Stimulated activated CD8-positive, alpha-beta memory T cell treated with anti-CD3 and anti-CD28 coated beads, Interleukin-15, amount 100 ng/mL, for 4 hours (primary cell): ENCODE measurements around the gene KDM1A.
"Not testable (repeated sequence)": the region's sequence is repeated elsewhere in the genome, so short reads cannot be mapped to it uniquely, and the experiment has no call there.

ENCODE experiments used
- DNase-seq, 2 donors: peaks; one replicate each; pipeline ENCODE4 v3.0.0-alpha.2; 2020; ENCODE audit warnings: low read depth in 2 of 2

KDM1A gene

DNA sequence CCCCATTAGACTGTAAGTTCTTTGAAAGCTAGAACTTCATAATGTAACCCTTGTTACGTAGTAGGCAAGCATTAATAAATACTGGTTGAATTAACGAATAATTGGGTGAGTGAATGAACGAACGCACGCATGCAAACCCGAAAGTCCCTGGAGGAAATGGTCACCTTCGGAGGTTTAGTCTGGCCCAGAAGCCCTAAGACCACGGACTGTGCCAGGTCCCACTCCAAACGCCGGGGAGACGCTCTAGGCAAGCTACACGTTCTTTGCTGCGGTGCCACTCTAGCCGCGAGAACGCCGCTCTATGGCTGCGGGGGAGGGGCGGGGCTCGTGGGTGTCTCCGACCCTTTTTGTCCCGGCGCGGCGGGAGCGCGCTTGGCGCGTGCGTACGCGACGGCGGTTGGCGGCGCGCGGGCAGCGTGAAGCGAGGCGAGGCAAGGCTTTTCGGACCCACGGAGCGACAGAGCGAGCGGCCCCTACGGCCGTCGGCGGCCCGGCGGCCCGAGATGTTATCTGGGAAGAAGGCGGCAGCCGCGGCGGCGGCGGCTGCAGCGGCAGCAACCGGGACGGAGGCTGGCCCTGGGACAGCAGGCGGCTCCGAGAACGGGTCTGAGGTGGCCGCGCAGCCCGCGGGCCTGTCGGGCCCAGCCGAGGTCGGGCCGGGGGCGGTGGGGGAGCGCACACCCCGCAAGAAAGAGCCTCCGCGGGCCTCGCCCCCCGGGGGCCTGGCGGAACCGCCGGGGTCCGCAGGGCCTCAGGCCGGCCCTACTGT lies at the start of gene KDM1A:
TSS of gene KDM1A (plus strand) at position 375 of the 769 bp plus-strand sequence. CDS start at position 504, 129 bp downstream.
- peak; percentile 90 to 93 for DNase-seq

DNA sequence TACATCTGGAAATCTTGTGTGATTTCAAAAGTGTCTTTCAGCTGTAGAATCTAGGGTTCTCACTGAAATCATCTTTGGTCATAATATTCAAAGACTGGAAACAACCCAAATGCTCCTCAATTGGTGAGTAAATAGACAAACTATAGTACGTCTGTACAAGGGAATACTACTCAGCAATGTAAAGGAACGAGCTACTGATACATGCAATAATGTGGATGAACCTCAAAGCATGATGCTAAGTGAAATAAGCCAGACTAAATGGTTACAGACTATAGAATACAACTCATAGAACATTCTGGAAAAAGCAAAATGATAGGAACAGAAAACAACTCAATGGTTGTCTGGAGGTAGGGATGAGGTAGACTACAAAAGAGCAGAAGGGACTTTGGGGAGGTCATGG lies 49.2 kb upstream of the KDM1A start:
- no peak for DNase-seq

DNA sequence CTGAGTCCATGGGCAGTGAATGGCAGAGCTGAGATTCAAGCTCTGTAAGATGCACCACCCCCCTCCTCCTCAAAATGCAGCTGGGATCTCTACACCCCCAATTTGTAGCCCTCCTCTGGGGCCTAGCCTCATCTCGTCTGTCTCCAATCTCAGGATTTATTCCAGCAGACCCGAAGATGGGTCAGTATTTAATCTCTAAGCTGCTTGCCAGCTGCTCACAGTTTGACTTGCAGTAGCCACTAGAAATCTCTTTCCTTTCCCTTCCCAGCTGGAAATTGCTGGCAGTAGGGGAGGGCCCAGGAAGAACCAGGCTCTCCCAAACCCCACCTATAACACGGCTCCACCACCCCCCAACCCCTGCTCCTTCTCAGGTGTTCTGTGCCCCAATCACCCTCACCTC lies 48.1 kb upstream of the KDM1A start:
- DNase-seq, result no peak

DNA sequence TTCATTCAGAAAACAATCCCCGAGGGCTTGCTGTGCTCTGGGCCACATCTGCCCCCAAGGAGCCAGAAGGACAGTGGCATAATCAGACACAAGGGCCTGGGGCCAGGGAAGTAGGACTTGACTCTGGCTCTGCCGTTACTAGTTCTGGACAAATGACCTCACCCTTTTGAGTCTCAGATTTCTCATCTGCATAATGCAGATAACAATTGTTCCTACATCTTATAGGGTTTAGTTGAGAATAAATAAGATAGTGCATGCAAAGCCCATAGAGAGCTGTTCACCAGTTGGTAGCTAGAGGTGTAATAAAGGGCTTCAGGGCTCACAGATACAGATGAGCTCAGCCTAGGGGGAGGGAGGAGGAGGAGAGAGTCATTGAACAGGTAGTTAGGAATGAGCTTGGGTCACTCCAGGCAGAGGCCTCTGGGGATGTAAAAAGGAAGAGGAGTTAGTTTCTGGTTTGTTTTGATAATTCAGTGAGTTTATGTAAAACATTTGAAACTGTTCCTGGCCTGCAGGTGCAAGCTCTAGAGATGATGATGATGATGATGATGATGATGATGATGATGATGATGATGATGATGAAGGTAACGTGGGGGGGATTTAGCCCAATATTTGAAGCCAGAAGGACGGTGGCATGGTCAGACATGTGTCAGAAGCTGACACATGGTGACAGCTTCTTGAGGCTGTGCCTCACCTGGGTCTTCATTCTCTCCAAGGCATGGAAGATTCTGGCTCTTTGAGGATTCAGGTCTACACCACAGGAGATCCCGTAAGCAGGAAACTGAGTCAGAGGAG lies 47.5 kb upstream of the KDM1A start:
- no peak for DNase-seq

DNA sequence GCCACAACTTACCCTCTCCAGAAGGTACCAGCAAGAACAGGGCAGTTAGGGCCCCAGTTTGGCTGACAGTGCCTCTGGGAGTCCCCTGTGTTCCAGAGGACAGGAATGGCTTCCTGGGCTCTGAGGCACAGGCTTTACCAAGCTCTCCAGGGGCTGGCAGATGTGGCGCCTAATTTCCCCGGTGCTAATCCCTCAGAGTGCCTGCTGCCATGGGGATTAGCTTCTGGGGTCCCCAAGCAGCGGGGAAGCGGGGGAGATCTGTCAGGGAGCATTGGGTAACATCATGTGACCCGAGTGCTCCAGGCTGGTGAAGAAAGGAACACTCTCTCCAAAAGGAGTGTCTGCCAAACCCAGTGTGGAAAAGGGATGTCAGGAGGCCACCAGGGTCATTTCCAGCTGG lies 46.5 kb upstream of the KDM1A start, which contains the start of gene LACTBL1:
TSS of gene LACTBL1 (minus strand) at position 107 of the 400 bp plus-strand sequence. CDS start 550 bp downstream, outside the sequence.
- DNase-seq, result no peak

DNA sequence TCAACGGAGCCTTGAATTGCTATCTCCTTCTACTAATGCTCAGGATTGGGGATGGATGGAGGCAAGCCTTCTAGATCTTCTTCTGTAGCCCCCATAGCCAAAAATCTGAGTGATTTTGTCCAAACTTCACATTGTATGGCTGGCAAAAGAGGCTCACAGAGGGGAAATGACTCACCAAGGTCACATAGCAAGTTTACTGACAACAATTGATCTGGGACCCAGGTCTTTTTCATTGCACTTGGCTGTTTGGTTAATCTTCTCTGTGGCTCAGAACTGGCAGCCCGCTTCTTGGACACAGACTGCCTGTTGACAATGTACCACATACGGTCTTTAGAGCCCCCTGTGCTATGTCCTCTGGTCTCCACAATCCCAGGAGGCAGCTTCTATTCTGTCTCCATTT lies 43.6 kb upstream of the KDM1A start:
- no peak for DNase-seq

DNA sequence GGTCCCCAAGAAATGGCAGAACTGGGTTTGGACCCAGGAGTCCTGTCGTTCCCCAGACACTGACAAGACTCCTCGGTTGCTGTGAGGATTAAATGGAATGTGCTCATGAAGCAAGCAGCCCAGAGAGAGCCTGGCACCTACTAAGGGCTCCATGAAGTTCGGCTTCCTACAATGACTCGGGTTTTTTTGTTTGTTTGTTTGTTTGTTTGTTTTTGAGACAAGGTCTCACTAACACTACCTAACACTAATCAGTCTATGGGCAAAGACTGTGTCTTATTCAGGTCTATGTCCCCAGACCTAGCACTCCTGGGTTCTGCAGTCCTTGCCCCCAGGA lies 43.2 kb upstream of the KDM1A start:
- no peak for DNase-seq

DNA sequence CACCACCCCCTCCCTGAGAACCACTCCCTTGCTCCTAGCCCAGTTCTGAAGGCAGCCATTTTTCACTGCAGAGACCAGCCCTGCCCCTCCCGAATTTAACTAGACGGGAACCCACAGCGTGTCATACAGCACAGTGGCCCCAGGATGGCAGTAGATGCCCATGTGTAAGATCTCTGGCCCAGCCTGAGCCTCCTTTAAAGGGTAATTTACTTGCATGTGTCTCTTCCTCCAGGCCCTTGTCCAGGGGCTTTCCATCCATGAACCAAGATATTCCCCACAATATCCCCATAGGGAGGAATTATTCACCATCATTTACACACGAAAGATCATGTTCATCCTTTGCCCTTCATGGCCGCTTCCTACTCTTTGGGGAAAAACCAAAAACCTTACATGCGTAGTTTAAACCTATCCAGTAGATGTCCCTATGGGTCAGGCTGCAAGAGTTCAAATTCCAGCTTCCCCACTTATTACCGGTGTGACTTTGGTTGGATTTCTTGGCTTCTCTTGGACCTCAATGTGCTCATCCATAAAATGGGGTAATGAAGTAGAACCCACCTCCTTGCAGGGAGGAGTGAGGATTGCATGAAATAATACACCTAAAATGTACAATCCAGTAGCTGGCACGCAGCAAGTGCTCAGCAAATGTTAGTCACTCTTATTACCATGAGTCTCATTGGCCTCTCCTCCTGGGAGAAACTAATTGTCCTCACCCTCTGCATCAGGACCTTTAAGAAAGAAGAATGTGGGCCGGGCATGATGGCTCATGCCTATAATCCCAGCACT lies 42.6 kb upstream of the KDM1A start:
- DNase-seq, result peak in 1 of 2 donors; percentile 1

DNA sequence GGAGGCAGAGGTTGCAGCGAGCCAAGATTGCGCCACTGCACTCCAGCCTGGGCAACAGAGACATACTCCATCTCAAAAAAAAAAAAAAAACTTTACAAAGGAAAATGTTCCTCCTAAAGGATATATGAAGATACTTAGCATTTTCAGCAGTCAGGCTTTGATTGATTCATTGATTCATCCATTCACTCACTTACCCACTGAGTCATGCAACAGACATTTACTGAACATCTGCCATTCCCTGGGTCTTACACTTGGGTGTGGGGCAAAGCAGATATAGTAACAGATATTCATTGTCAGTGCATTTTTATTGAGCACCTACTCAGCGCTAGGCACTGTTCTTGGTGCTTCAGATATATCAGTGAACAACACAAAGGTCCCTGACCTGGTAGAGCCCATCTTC lies 41.0 kb upstream of the KDM1A start:
- no peak for DNase-seq

DNA sequence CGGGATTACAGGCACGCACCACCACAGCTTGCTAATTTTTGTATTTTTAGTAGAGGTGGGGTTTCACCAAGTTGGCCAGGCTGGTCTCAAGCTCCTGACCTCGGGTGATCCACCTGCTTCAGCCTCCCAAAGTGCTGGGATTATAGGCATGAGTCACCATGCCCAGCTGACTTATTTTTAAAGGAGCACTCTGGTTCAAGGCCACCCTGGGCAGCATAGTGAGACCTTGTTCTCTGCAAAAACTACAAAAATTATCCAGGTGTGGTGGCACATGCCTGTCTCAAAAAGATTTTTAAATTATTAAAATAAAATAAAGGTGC lies 38.8 kb upstream of the KDM1A start:
- DNase-seq, result not testable (repeated sequence)

DNA sequence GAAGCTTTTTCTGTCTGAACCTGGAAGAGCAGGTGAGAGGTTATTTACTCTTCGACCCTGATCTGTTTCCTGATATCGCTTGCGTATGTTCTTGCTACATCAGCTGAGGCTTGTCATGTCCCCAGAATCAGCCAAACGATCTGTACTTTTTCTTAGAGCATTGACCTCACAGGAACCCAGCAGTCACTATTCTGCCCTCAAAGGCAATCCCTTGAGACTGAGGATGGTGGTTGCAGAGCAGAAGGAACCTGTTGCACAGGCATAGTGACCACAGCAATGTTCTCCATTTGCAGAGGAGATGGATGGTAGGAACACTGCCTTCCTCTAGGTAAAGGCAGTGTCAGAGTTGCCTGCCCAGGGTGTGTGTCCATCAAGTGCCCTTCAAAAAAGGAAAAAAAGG lies 35.3 kb upstream of the KDM1A start:
- no peak for DNase-seq

DNA sequence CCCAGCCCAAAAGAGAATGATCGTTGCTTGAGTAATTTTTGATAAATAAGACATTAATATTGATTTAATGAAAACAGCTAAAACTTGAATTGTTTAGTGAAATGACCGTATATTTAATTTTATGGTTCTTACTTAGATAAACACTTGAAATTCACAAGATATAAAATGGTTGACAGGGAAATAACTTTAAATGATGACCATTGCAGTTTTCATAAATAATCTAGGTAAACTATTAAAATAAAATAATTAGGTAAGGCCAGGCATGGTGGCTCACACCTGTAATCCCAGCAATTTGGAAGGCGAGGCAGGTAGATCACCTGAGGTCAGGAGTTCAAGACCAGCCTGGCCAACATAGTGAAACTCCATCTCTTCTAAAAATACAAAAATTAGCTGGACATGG lies 26.9 kb upstream of the KDM1A start:
- not testable (repeated sequence) for DNase-seq

DNA sequence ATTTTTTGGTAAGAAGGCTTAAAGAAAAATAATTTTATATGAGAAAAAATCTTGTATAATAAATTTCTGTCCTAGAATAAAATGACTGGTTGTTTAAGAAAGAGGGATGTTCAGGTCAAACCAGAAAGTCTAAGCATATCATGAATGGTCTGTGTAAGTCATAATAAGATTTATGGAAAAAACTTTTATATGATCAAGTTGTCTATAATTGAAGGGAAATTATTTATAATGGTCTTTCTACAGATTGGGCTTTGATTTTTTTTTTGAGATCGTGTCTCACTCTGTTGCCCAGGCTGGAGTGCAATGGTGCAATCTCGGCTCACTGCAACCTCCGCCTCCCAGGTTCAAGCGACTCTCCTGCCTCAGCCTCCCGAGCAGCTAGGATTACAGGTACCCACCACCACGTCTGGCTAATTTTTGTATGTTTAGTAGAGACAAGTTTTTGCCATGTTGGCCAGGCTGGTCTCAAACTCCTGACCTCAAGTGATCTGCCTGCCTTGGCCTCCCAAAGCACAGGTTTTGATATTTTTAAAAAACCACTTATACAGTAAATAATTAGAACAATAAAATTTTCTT lies 26.0 kb upstream of the KDM1A start:
- DNase-seq, result not testable (repeated sequence)

DNA sequence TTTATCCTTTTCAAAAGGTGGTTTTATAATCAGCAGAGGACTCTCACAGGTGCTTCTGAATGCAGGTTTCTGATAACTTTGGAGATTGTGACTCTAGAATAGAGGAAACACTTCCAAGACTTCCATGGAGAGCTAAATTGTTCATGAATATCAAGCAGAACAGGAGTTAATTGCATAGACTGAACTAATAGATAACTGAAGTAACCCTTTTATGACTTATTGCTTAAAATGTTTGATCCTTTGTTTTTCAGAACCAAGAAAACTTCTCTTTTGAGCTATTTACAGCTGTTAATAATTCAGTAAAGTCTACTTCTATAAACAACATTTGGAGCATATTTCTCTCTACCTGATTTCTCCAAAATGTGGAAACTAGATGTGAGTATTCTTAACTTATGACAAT lies 23.5 kb upstream of the KDM1A start:
- DNase-seq, result no peak

DNA sequence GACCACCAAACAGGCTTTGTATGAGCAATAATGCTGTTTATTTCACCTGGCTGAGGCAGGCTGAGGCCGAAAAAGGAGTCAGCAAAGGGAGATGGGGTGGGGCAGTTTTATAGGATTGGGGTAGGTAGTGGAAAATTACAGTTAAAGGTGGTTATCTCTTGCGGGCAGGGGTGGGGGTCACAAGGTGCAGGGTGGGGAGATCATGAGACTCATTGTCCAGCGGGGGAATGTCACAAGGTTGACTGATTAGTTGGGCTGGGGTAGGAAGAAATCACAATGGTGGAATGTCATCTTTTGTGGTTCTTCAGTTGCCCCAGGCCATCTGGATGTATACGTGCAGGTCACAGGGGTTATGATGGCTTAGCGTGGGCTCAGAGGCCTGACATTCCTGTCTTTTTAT lies 21.7 kb upstream of the KDM1A start:
- DNase-seq, result not testable (repeated sequence)

DNA sequence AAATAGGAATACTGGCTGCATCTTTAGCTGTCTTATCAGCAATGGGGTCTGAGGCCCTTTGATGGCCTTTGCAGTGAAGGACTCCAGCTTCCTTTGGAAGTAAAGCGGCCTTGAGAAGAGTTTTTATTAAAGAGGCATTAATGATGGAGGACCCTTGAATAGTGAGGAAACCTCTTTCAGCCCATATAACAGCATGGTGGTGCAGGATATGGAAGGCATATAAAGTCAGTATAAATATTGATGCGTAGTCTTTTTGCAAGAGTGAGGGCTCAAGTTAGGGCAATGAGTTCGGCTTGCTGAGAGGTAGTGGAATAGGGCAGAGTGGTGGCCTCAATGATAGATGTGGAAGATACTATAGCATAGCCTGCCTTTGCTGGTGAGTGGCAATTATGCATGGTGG lies 19.1 kb upstream of the KDM1A start:
- DNase-seq, result not testable (repeated sequence)

DNA sequence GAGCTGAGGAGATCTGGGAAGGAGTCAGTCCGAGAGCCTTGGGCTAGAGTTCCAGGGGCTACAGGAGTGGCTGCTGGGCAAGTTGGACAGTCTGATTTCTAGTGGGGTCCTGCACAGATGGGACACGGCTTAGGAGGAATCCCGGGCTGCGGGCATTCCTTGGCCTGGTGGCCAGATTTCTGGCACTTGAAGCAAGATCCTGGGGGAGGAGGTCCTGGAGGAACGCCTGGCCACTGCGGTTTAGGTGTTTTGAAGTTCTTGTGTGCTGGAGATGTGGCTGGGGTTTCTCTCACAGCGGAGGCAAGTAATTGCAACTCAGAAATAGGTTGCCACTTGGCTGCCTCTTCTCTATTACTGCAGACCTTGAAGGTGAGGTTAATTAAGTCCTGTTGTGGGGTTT lies 17.1 kb upstream of the KDM1A start:
- not testable (repeated sequence) for DNase-seq

DNA sequence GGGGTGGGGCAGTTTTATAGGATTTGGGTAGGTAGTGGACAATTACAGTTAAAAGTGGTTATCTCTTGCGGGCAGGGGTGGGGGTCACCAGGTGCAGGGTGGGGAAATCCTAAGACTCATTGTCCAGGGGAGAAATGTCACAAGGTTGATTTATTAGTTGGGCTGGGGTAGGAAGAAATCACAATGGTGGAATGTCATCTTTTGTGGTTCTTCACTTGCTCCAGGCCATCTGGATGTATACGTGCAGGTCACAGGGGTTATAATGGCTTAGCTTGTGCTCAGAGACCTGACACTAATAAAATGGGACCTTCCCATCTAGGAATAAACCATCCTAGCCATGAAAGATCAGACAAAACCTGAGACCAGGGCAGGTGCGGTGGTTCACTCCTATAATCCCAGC lies 15.2 kb upstream of the KDM1A start:
- DNase-seq, result no peak

DNA sequence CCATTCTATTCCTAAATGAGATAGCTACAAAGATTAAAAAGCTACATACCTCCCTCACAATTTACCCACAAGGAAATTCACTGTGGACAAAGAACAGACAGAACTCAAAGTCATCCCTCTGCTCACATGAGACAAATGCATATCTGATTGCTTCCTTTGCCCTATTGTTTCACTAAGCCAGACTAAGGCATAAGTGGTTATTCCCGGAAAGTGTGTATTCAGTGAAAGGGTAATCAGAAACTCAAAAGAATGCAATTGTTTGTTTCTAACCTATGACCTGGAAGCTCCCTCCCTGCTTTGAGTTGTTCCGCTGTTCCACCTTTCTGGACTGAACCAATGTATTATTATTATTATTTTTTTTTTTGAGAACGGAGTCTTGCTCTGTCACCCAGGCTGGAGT lies 14.5 kb upstream of the KDM1A start:
- DNase-seq, result not testable (repeated sequence)

DNA sequence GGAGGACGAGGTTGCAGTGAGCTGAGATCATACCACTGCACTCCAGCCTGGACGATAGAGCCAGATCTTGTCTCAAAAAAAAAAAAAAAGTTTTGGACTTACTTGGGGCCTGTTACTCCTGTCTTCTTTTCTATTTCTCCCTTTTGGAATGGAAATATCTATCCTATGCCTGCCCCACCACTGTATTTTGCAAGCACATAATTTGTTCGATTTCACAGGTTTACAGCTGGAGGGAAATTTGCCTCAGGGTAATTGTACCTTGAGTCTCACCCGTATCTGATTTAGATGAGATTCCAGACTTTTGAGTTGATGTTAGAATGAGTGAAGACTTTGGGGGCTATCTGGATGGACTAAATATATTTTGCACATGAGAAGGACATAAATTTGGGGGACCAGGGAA lies 12.2 kb upstream of the KDM1A start:
- no peak for DNase-seq

DNA sequence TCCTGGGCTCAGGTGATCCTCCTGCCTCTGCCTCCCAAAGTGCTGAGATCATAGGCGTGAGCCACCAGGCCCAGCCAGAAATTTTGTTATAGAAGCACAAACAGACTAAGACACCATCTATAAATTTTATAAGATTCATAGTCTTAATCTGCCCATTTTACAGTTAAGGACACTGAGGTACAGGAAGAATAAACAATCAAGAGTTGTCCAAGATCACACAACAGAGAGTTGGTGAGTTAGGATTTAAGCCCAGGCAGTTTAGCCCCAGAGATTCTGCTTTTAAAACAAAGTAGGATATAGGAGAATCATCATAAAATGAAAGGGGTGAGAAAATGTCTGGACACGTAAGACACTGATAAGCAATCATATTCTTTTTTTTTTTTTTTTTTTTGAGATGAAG lies 10.4 kb upstream of the KDM1A start:
- DNase-seq, result no peak

DNA sequence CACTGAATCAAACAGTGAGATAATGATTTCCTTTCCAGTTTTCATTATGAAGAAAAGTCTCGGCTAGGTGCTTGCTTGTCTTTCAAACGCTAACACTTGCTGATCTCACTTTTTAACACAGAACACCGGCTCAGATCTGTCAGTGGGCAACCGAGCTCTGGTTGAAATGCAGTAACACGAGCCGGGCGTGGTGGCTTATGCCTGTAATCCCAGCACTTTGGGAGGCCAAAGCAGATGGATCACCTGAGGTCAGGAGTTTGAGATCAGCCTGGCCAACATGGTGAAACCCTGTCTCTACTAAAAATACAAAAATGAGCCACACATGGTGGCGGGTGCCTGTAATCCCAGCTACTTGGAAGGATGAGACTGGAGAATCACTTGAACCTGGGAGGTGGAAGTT lies 9.2 kb upstream of the KDM1A start:
- not testable (repeated sequence) for DNase-seq
